Measurements from ENCODE around the gene NELFB.

NELFB gene

GRCh38 chr9:137280474-137281344 lies 25.6 kb downstream of the NELFB start:
- no peaks in the 10 kb centered on the region for H3K36me3 ChIP-seq (ENCODE audit: insufficient read depth, low read length)
- H3K4me1 ChIP-seq (ENCODE audit: insufficient read depth, low read length), result peaks cover 11% of the 10 kb centered on the region; the same call in 1 of the 2 replicates
- H3K9me3 ChIP-seq (ENCODE audit: control insufficient read depth, insufficient read depth, low read length), result no peaks in the 10 kb centered on the region
- peak overlapping the region; percentile 63 for H3K9ac ChIP-seq (ENCODE audit: low read depth, low read length)

- Histone ChIP-seq H3K36me3 (ENCODE audit: insufficient read depth, low read length) (no peaks in the 10 kb centered on the region), H3K9ac (ENCODE audit: low read depth, low read length) (peak overlapping the region; percentile 63), H3K9me3 (ENCODE audit: control insufficient read depth, insufficient read depth, low read length) (no peaks in the 10 kb centered on the region), H3K4me1 (ENCODE audit: insufficient read depth, low read length) (peaks cover 3% of the 10 kb centered on the region; the same call in 1 of the 2 replicates)
Observed at GRCh38 chr9:137281345-137282116, 26.4 kb downstream of the NELFB start.

- H3K9ac ChIP-seq (ENCODE audit: low read depth, low read length), result no peak overlapping the region
- no peaks in the 10 kb centered on the region for H3K4me1 ChIP-seq (ENCODE audit: insufficient read depth, low read length)
- no peaks in the 10 kb centered on the region for H3K9me3 ChIP-seq (ENCODE audit: control insufficient read depth, insufficient read depth, low read length)
- no peaks in the 10 kb centered on the region for H3K36me3 ChIP-seq (ENCODE audit: insufficient read depth, low read length)
Observed at GRCh38 chr9:137286975-137287383, 31.9 kb downstream of the NELFB start.

- Histone ChIP-seq H3K9ac (ENCODE audit: low read depth, low read length) (no peak overlapping the region), H3K4me1 (ENCODE audit: insufficient read depth, low read length) (peaks cover 7% of the 10 kb centered on the region), H3K36me3 (ENCODE audit: insufficient read depth, low read length) (no peaks in the 10 kb centered on the region), H3K9me3 (ENCODE audit: control insufficient read depth, insufficient read depth, low read length) (peaks cover 8% of the 10 kb centered on the region; the same call in 1 of the 2 replicates)
Observed at GRCh38 chr9:137293094-137293481, 38.0 kb downstream of the NELFB start.

GRCh38 chr9:137293482-137294090 lies 38.5 kb downstream of the NELFB start:
- peaks cover 12% of the 10 kb centered on the region for H3K4me1 ChIP-seq (ENCODE audit: insufficient read depth, low read length)
- no peaks in the 10 kb centered on the region for H3K36me3 ChIP-seq (ENCODE audit: insufficient read depth, low read length)
- H3K9me3 ChIP-seq (ENCODE audit: control insufficient read depth, insufficient read depth, low read length), result peaks cover 8% of the 10 kb centered on the region; the same call in 1 of the 2 replicates
- no peak overlapping the region for H3K9ac ChIP-seq (ENCODE audit: low read depth, low read length)

- Histone ChIP-seq H3K4me1 (ENCODE audit: insufficient read depth, low read length) (peaks cover 17% of the 10 kb centered on the region), H3K9ac (ENCODE audit: low read depth, low read length) (no peak overlapping the region), H3K36me3 (ENCODE audit: insufficient read depth, low read length) (no peaks in the 10 kb centered on the region), H3K9me3 (ENCODE audit: control insufficient read depth, insufficient read depth, low read length) (peaks cover 8% of the 10 kb centered on the region; the same call in 1 of the 2 replicates)
Observed at GRCh38 chr9:137294091-137294680, 39.1 kb downstream of the NELFB start.

GRCh38 chr9:137294681-137295237 lies 39.6 kb downstream of the NELFB start:
- H3K4me1 ChIP-seq (ENCODE audit: insufficient read depth, low read length), result peaks cover 19% of the 10 kb centered on the region
- H3K9ac ChIP-seq (ENCODE audit: low read depth, low read length), result peak overlapping the region; percentile 11; the same call in 1 of the 2 replicates
- no peaks in the 10 kb centered on the region for H3K36me3 ChIP-seq (ENCODE audit: insufficient read depth, low read length)
- H3K9me3 ChIP-seq (ENCODE audit: control insufficient read depth, insufficient read depth, low read length), result peaks cover 8% of the 10 kb centered on the region; the same call in 1 of the 2 replicates

GRCh38 chr9:137295238-137295811 lies 40.2 kb downstream of the NELFB start:
- Histone ChIP-seq H3K4me1 (ENCODE audit: insufficient read depth, low read length) (peaks cover 22% of the 10 kb centered on the region), H3K36me3 (ENCODE audit: insufficient read depth, low read length) (no peaks in the 10 kb centered on the region), H3K9me3 (ENCODE audit: control insufficient read depth, insufficient read depth, low read length) (peaks cover 8% of the 10 kb centered on the region; the same call in 1 of the 2 replicates), H3K9ac (ENCODE audit: low read depth, low read length) (peak overlapping the region; percentile 11; the same call in 1 of the 2 replicates)

GRCh38 chr9:137295849-137296669 lies 40.9 kb downstream of the NELFB start:
- Histone ChIP-seq H3K36me3 (ENCODE audit: insufficient read depth, low read length) (no peaks in the 10 kb centered on the region), H3K9ac (ENCODE audit: low read depth, low read length) (peak overlapping the region; percentile 40)

GRCh38 chr9:137296670-137297664 lies 41.8 kb downstream of the NELFB start:
- H3K4me1 ChIP-seq (ENCODE audit: insufficient read depth, low read length), result peaks cover 22% of the 10 kb centered on the region
- peak overlapping the region; percentile 40 for H3K9ac ChIP-seq (ENCODE audit: low read depth, low read length)
- no peaks in the 10 kb centered on the region for H3K36me3 ChIP-seq (ENCODE audit: insufficient read depth, low read length)
- H3K9me3 ChIP-seq (ENCODE audit: control insufficient read depth, insufficient read depth, low read length), result peaks cover 8% of the 10 kb centered on the region; the same call in 1 of the 2 replicates

More at GRCh38 chr9:137295849-137296669, 40.9 kb downstream of the NELFB start:
- peaks cover 8% of the 10 kb centered on the region; the same call in 1 of the 2 replicates for H3K9me3 ChIP-seq (ENCODE audit: control insufficient read depth, insufficient read depth, low read length)
- peaks cover 22% of the 10 kb centered on the region for H3K4me1 ChIP-seq (ENCODE audit: insufficient read depth, low read length)

GRCh38 chr9:137297966-137298365 lies 42.8 kb downstream of the NELFB start:
- no peak overlapping the region for H3K9ac ChIP-seq (ENCODE audit: low read depth, low read length)
- H3K36me3 ChIP-seq (ENCODE audit: insufficient read depth, low read length), result no peaks in the 10 kb centered on the region
- H3K9me3 ChIP-seq (ENCODE audit: control insufficient read depth, insufficient read depth, low read length), result peaks cover 8% of the 10 kb centered on the region; the same call in 1 of the 2 replicates
- H3K4me1 ChIP-seq (ENCODE audit: insufficient read depth, low read length), result peaks cover 22% of the 10 kb centered on the region

Measured in ES-I3 (cell line).